T1000 (cell line): ENCODE data around the gene NPC1.
"Not testable (repeated sequence)": the region's sequence is repeated elsewhere in the genome, so short reads cannot be mapped to it uniquely, and the experiment has no call there.

ENCODE experiments used
- DNase-seq: peaks from one replicate; lab custom pipeline; 2025; ENCODE audit warnings: mixed read lengths; lab: John Stamatoyannopoulos, UW

Gene NPC1

GRCh38 chr18:23586249-23587196 lies at the start of gene NPC1:
TSS of gene NPC1 (minus strand) at chr18:23586506. CDS start at chr18:23586343, 163 bp downstream.
- DNase-seq = peak; percentile 91

GRCh38 chr18:23636071-23636399 lies 49.7 kb upstream of the NPC1 start:
- no peak for DNase-seq

GRCh38 chr18:23635283-23636070 lies 49.2 kb upstream of the NPC1 start:
- no peak for DNase-seq

DNA sequence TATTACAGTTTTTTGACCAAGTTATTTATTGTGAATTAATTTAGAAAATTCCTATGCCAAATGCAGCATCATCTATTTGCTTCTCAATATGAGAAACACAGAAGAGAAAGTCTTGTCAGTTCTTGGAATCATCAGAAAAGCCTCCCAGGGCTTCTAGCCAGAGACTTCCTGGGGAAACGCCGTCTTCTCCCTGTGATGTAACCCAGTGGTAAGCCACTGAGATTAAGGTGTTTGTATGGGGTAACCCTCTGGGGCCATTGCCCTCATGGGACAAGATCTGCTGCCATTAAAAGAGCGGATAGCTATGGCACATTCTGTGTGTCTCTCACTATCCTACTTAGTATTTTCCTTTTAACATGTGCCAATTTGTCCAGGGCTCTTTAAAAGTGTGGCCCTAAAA lies 48.4 kb upstream of the NPC1 start:
- DNase-seq = no peak

DNA sequence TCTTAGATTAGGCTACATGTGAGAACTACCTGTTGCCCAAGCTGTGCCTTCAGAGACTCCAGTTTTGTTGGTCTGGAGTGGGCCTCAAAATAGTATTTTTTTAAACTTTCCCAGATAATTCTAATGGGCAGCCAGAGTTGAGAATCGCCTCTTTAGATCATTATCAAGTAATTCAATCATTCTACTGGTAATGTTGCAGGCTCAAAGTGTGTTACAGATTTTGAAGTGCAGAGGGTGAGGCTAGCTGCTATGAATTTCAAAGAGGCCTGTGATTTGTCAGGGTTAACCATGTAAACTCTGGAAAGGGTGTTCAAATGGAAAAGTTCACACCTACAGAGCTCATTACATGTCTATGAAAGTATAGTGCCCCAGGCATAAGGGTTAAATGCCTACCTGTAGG lies 46.3 kb upstream of the NPC1 start:
- DNase-seq = no peak

DNA sequence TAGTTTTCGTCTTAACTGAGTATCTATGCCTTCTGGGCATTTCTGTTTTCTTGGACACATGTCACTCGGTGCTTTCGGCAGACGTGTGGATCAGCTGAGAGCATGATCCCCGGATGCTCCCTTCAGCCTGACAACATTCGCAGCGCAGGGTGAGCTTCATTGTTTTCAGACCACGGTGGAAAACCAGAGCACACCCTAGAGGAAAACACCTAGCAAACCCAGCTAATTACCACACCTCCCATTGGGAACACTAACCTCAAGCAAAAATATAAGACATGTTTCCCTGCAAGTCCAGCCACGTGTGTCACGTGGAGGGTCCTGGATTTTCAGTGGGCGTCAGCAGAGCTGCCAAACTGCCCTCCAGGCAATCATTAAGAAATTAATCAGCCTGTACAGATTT lies 45.4 kb upstream of the NPC1 start:
- no peak for DNase-seq

GRCh38 chr18:23631312-23631711 lies 45.0 kb upstream of the NPC1 start:
- DNase-seq = no peak

GRCh38 chr18:23629444-23629946 lies 43.2 kb upstream of the NPC1 start:
- no peak for DNase-seq

DNA sequence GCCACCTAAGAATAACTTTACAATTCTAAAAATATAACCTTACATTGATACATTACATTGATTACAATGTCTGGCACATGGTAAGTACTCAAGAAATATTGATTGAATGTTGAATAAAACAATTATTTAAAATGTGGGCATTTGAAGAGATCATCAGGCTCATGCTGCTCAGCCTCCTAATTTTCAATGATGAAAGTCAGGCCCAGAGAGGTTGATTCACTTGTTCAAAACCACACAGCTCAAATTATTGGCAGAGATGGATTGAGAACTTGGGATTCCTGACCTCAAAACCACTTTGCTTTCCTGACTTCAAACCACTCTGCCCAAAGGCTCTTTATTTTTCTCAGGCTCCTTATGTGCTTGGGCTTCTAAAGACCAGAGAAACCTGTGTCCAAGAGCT lies 41.7 kb upstream of the NPC1 start:
- DNase-seq = no peak

GRCh38 chr18:23627321-23627720 lies 41.0 kb upstream of the NPC1 start:
- DNase-seq = peak; percentile 17

- DNase-seq = no peak
Observed at GRCh38 chr18:23626451-23627279, 40.4 kb upstream of the NPC1 start.

GRCh38 chr18:23623040-23623439 lies 36.7 kb upstream of the NPC1 start:
- DNase-seq = no peak

GRCh38 chr18:23619388-23619881 lies 33.1 kb upstream of the NPC1 start:
- no peak for DNase-seq

DNA sequence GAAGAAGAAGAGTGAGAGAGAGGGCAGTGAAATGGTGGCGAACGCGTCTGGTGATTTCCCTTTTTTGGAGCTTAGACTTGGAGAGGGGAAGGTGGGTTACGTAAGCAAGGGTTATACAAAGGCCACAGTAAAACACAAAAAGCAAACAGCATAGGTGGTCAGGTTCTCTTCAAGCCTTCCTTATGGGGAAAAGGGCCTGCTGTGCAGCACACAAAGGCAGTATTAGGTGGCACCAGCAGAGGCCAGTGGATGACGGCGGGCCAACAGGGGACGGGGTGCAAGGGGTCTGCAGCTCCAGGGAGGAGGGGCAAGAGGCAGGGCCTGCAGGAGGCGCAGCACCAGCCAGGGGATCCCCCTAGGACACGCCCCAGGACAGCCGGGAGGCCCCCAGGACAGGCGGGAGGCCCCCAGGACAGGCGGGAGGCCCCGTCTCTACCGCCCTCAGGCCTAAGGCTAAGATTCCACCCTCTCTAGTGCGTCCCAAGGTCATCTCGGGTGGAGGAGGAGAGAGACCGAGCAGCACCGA lies 32.6 kb upstream of the NPC1 start:
- DNase-seq = no peak

DNA sequence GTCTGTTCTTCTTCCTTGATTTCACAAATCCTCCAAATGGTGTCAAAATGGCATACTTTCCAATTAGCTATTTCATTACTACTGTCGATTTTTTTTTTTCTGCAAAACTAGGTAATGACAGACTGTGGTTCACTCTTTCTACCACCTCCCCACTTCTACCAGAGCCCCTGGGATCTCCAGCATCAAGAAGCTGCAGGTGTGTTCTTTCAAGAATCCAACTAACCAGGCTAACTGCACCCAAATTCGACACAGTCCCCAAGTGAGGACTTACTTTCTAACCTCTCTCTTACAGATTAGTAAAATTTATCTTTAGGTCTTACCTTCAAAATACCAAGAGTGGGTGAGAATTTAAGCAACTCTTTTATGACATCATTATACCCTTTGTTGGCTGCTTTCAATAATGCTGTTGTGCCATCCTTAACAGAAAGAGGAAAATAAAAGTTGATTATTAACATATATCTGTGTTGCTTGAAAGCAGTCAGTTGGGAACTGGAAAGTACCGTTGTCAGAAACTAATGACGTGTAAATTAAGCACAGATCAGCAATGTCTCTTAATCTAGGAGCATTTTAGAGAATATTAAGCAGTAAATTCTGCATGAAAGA lies 31.2 kb upstream of the NPC1 start:
- DNase-seq = no peak

DNA sequence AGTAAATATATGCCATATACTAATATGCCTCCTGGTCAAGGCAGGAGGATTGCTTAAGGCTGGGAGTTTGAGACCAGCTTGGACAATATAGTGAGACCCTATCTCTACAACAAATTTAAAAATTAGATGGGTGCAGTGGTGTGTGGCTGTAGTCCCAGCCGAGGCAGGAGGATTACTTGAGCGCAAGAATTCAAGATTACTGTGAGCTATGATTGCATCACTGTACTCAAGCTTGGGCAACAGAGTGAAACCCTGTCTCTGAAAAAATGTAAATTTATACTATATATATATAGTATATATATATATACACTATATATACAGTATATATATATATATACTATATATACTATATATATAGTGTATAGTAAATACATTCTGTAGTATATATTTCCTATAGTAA lies 30.0 kb upstream of the NPC1 start:
- no peak for DNase-seq

DNA sequence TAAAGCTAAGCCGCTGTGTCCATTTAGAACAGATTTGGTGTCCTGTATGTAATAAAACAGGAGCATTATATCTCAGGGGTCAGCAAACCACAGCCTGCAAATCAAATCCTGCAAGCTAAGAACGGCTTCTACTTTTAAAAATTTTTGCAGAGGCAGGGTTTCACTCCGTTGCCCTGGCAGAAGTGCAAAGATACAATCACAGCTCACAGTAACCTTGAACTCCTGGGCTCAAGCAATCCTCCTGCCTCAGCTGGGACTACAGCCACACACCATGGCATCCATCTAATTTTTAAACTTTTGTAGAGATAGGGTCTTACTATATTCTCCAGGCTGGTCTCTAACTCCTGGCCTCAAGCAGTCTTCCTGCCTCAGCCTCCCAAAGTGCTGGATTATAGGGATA lies 28.6 kb upstream of the NPC1 start:
- DNase-seq = no peak

DNA sequence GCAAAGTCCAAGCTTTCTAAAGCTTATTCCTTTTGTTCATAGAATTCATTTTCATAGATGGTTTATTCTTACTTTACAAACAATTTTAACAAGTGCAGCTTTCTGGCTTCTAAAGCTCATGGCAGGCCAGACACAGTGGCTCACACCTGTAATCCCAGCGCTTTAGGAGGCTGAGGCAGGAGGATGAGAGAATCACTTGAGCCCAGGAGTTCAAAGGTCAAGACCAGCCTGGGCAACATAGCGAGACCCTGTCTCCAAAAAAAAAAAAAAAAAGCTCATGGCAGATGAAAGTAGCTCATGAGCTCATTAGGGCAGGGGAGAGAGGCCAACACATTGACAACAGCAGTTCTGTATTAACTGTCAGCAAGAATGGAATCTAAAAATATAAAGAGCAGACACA lies 28.1 kb upstream of the NPC1 start:
- no peak for DNase-seq

GRCh38 chr18:23613091-23613475 lies 26.8 kb upstream of the NPC1 start:
- DNase-seq = not testable (repeated sequence)

GRCh38 chr18:23612434-23613090 lies 26.3 kb upstream of the NPC1 start:
- no peak for DNase-seq
